HPDE6-E6E7 (cell line): ENCODE data around the gene CEP131.

Experiments
- DNase-seq: peaks from one replicate; pipeline ENCODE4 v3.0.0; 2011; ENCODE audit warnings: missing footprints; ENCODE audit errors: extremely low spot score

The CEP131 gene

DNA sequence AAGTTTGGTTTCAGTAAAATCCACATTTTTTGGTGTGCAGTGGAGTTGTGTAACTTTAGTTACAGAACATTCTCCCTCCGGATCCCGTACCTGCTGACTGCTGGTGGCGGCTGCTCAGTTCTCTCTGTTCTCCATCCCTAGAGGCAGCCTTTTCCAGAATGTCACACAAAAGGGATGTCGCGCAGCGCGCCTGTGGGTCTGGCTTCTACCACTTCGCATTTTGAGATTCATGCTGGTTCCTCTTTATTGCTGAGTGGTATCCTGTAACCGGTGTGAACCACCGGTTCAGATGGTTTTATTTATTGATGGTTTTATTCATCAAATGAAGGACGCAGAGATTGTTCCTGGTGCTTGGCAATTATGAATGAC lies 981 bp upstream of the CEP131 start:
- no peak for DNase-seq

DNA sequence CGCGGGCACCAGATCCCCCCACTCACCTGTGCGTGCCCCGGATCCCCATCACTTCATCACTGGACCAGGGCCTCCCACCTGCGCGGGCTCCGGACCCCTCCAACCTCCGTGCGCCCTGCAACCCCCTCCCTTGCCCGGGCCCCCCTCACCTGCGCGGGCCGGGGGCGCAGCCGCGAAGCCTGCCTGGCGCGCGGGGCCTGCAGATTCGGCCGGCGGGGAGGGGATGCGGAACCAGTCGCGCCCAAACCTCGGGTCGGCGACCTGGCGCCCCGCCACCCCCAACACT lies 202 bp downstream of the CEP131 start:
- no peak for DNase-seq

DNA sequence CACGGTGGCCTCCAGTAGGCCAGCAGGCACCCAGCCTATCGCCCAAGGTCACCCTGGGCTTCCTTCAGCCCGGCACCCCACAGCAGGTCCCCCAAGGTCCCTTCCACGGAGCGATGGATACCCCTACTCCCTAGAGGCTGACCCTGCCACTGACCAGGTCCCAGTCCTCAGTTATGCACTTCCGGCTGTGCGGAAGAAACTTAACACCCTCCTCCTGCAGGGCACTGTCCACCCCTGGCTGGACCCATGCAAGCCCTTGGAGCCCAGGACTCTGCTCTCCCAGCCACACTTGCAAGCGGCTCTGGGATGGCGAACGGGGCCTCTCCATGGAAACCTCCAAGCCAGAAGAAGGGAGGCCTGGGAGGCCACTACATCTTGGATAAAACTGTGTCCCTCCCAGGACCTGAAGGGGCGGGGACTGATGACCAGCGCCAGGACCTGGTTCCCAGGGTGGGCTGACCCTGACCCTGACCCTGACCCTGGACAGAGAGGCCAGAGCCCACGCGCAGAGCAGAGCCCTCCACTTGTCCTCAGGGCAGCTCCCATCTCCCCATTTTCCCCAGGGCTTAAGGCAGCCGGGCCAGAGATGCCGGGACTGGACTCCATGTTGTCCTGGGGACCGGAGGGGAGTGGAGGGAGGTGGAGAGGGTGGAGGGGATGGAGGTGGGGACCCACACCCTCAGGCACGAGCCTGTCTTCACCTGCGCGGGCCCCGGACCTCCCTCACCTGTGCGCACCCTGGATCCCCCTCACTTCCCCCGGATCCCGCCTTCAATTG lies 734 bp downstream of the CEP131 start:
- no peak for DNase-seq

DNA sequence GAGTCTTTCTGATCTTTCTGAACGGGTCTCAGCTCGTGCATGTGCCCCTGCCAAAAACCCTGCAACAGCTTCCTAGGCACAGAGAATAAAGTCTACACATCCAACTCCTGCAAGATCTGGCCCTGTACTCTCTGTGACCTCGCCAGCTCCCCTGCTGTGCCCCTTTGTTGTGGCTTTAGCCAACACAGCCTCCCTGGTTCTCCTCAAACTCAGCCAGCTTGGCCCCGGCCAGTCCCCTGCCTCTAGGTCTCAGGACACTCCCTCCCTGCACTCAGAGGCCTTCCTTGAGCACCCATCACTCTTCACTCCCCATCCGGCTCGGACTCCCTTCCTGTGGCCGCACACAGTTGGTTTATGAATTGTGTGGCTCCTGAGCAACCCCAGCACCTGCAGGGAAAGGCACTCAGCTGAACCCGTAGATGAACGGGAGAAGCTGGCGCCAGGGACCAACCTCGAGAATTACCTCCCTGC lies 1.4 kb downstream of the CEP131 start:
- DNase-seq, result no peak

DNA sequence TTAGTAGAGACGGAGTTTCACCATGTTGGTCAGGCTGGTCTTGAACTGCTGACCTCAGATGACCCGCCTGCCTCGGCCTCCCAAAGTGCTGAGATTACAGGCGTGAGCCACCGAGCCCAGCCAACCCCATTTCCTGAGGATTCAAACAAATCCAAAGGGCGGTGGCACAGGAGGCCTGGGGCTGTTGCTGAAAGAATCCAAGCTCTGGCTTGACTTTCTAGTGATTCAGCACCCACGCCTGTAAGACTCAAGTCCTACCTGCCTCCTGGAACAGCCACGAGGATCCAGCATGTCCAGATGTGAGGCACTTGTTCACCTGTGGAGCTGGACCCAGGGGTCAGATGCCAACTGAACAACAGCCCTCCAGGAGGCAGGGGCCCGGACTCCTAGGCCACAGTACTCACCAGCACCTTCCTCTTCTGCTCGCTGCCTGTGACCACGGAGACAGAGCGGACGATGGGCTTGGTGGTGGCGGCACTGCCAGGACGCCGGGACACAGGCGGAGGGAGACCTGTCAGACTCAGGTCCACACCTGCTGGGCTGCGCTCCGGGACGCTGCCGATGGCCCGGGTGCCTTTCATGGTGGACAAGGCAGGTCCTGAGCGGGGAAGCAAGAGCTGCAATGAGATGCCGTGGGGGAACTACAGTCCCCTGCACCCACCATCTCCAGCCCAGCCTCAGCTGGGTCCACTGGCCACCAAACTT lies 3.1 kb downstream of the CEP131 start:
- no peak for DNase-seq

DNA sequence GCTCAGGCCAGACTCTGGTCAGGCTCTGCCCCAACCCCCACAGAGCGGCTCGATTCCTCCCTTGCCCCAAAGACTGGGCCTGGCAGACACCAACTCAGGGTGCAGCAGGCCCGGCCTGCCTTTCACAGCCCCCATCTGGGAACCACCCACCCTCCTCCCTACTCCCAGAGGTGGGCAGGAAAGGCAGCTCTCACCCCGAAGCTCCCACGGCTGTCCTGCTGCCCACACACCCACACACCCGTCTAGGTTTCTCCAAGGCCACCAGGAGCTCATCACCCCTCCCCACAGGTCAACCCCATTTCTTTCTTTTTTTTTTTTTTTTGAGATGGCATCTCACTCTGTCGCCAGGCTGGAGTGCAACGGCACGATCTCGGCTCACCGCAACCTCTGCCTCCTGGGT lies 3.8 kb downstream of the CEP131 start:
- no peak for DNase-seq

DNA sequence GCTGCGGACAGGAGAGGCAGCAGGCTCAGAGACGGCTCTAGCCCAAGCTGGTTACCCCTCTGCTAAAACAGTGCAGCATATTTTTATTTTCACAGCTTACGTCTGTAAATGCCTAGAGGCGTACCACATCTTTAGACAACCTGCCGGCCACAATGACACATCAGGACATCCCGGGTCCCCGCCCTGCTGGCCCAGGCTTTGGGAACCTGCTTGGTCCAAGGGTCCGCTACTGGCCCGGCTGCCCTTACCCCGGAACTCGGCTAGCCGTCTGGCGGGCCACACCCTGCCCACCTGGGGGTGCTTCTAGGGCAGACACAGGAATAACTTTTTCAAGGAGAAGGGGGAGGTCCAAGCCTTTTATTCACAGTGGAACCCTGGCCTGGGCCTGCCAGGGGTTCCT lies 4.3 kb downstream of the CEP131 start:
- no peak for DNase-seq

DNA sequence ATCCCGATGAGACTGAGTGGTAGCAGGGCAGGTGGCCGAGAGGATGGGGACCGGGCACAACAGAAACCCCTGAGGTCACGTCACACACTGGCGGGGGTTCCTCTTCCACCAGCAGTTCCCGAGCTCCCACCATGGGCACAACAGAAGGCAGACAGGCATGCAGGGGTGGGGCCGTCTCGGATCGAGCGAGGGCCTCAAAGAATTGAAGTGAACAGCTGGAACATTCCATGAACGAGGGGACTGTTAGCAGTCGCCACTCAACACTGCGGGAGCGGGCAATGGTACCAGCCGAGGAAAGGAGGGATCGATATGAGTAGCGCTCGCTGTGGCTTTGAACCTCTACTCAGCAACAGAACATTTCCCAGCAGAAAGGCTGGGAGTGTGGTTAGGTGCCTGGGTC lies 5.3 kb downstream of the CEP131 start:
- DNase-seq, result no peak

DNA sequence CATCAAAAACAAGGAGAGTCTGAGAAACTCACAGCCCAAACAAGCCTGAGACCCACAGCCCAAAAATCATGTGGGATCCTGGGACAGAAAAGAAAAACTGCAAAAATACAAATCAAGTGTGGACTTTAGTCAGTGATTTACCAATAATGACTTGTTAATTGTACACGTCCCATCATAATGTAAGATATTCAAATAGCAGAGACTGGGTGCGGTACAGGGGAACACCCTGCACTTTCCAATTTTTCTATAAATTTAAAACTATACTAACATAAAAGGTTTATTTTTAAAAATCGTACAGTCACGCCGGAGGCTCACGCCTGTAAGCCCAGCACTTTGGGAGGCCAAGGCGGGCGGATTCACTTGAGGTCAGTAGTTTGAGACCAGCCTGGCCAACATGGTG lies 8.8 kb downstream of the CEP131 start:
- no peak for DNase-seq

DNA sequence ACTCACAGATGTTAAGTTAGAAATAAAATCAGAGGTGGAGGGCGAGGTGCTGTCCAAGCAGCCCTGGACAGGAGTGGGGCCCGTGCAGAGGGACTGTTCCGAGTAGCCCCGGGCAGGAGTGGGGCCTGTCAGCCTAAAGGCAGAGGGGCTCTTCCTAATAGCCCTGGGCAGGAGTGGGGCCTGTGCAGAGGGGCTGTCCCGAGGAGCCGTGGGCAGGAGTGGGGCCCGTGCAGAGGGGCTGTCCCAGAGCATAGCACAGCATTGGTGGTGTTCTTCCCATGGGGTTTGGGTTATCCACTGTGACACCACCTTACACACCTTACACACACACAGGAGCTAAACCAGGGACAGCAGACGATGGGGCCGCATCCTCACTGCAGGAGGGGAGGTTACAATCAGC lies 10.4 kb downstream of the CEP131 start:
- DNase-seq, result no peak

DNA sequence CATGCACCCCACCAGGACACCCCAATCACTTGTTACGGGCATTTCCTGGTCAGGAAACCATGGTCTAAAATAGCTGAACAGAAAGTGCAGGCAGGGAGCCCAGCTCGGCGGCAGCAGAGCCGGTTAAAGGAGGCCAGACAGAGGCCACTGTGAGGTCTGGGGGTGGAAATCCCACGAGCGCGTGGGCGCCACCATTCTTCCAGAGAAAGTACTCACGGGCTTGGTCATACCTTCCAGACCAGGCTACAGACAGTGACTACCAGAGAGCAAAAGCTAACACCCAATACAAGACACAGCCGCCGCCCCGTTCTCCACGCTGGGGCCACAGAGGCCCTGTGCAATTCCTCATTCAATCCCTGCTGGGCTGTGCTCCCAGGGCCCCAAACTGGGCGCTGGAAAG lies 11.9 kb downstream of the CEP131 start:
- no peak for DNase-seq

DNA sequence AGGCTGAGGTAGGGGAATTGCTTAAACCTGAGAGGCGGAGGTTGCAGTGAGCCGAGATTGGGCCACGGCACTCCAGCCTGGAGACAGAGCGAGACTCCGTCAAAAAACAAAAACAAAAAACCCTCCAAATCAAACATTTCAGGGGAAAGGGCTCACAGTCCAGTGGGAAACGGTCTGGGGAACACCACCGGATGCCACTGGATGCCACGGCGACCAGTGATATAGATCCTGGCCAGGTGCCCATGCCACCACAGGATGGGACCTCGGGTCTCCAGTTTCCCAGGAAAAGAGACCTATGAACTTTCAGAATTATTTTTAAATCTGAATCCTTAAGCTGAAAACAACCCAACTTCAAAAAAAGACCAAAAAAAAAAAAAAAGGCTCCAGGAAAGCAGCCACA lies 12.3 kb downstream of the CEP131 start:
- no peak for DNase-seq

DNA sequence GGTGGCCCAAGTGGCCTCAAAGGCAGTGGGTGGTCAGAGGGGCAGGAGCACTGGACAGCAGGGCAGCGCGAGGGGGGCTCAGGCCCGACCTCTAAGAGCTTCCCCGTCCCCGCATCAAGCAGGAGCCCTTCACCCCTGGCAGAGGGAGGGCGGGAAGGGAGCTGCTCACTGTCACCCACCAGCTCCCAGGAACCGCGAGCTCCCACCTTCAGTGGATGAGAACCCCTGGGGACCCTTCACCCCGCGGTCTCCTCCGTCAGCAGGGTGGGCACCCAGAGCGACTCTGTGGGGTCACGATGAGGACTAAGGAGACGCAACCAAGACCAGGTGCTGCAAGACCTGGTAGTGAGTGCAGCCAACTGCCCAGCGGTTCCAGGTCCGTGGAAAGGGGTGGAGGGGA lies 13.6 kb downstream of the CEP131 start:
- DNase-seq, result no peak

DNA sequence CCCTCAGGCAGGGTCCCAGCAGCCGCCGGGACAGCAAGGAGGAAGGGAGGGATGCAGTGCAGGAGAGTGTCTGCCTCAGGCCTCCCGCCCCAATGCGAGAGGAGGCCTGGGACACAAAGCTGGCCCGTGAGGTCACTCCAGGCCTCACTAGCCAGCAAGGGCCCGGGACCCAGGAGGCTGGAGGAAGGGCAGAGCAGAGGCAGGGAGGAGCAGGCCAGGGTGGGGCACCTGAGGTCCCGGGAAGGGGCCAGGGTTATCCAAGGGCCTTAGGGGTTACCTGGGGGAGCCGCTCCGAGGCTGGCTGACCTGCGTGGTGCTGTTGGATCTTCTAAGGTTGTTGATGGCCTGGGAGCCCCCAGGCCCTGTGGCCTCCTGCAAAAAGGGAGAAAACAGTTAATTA lies 14.1 kb downstream of the CEP131 start:
- DNase-seq, result no peak

DNA sequence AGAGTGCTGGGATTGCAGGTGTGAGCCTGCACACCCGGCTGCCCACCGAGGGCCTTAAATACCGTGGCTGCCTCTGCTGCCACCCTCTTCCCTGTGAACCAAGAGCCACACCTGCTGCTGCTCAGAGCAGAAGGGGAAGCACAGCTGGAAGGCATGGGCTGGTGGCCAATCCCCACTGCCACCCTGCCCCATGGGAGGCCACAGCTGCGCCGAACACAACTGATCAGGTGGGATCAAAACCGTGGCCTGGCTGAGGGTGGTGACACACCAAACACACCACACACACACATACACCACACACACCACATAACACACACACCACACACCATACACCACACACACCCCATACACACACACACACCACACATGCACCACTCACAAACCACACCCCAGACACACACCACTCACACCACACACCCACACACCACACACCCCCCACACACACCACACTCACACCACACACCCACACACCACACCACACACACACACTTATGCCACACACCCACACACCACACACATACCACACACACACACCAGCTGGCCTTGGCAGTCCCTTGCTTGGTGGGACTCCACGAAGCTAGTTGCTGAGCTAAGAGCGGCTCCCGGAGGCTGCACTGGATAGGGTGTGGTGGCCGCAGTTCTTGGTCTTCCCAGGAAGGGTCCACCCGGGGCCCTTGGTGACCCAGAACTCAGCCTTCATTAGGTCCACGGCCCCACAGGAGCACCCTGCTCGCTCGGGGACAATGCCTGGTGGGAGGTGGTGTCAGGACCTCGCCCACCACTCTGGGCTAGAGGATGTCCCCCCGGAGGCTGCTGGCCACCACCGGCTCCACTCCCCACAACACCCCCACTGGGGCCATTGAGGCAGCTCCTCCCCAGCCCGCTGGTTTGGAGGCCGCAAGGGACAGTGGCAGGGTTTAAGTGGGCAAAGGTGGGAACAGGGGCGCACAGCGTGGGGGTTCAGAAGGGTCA lies 14.9 kb downstream of the CEP131 start:
- no peak for DNase-seq

DNA sequence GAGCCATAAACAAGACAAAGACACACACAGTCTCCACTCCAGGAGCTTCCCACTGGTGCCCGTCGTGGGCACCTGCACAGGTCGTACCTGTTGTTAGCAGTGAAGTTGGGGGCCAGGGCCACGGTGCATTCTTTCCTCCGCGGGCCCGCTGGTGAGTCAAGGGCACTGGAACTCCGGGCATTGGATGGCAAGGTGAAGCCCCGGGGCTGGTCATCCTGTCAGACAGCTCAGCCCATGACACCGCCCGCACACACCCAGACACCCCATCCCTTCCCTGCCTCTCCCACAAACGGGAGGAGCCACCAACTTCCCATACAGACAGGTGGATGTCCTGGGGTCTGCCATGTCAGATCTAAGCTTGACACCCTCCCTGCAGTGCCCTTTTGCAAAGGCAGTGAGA lies 16.1 kb downstream of the CEP131 start:
- no peak for DNase-seq

DNA sequence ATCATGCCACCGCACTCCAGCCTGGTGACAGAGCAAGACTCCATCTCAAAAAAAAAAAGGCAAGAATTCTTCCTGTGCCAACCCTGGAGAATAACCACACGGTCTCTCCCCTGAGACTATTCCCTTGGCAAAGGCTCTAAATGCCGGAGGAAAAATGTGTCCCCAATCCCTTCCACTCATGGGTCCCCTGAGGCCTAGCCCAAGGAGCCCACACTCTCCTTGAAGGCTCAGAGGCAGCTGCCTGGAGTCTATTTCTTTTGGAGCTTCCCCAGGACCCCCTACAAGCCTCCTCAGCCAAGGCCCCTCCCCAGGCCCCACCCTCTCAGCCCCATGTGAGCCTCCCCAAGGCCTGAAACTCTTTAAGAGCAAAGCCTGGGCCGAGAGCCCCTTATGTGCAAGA lies 16.6 kb downstream of the CEP131 start:
- DNase-seq, result no peak

DNA sequence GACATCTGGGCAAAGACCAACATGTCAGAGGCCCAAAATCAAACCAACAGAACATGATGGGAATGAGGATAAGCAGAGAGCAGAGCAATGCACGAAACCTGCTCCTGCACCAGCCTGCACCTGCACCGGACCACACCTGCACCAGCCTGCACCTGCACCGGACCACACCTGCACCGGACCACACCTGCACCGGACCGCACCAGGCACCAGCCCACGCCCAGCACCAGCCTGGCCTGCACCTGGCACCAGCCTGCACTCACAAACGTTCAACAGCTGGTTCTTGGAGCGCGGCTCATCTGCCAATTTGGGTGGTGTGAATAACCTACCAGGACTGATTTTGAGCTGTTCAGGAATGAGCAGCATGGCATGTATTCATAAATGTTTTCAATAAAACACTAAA lies 18.2 kb downstream of the CEP131 start:
- no peak for DNase-seq

DNA sequence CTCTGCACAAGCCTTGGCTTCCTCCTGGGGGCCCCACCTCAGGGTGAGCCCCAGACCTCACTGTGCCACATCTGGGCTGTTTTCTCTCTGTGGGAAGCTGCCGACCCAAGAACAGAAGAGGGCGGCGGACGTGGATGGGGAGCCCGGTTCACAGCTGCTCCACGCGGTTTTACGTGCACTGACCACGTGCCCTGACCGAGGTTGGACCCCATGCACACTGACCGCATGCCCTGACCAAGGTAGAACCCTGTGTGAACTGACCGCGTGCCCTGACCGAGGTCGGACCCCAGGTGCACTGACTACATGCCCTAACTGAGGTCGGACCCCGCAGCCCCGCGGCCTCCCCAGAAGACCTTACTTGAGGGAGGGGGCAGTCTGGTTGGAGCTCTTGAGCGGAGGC lies 19.6 kb downstream of the CEP131 start:
- DNase-seq, result no peak

DNA sequence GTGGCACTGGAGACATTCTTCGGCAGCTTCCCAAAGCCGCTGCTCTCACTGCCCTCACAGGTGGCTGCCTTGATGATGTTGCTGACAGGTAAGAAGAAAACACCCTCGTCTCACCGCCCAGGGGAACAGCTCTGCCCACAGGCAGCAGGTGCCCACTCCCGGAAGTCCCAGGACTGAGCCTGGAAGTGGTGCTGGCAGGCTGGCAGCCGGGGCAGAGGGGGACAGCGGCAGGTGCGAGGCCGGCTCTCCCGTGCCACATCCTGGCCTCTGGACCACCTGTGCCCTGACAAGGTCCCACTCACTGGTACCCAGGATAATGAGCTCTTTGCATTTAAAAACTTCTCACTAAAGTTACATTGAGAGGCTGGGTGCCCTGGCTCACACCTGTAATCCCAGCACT lies 20.4 kb downstream of the CEP131 start:
- no peak for DNase-seq

DNA sequence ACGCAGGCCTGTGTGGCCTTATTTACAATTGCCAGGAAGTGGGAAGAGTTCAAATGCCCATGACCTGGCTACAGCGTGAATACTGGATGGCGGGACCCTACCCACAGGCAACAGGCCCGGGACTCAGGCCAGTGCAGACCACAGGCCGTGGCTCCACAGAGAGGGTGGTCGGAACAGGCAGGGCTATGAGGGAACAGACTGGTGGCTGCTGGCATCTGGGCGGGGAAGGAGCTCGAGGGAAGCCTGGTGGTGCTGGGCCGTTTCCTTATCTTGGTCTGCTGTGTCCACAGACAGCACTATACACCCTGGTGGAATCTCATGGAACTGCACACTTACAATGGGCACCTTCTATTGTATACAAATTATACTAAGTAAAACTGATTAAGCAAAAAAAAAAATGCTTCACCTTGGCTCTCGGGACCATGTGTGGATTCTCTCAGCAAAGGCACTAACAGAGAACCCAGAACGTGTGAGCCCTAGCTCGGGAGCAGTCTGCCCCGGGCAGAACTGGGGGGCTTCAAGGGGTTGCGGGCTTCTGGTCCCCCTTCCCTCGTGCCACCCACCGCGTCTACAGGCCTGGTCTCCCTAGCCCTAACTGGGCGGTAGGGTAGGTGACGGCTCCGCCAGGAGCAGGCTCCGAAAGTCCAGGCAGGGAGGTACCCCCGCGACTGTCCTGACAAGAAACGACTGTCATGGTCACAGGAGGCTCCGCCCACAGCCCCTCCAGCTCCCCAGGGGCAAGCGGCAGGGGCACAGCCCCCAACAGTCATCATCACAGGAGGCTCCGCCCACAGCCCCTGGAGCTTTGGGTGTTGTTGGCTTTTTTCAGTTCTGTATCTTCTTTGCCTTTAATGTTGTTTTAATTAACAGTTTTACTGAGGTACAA lies 21.8 kb downstream of the CEP131 start:
- peak; percentile 71 for DNase-seq

DNA sequence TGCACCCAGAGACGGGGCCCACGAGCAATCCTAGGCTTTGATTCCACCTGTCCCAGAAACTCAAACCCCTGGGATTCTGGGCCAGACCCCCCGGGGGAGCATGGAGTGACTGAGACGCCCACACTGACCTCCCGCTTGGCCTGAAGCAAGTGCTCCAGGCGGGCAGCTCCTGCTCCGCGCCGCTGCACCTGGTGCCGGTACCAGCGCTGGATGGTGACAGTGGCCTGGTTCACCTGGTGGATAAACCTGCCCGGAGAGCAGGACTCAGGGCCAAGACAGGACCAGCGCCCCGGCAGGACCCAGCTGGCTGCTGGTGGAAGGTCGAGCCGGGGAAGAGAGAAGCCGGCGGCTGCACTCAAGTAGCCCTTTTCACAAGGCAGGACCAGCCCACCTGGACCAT lies 22.6 kb downstream of the CEP131 start:
- no peak for DNase-seq
